Central memory CD8-positive, alpha-beta T cell (primary cell): Measurements from ENCODE around the gene HSPA4L.
A peak's percentile ranks its signal among the peaks of the same experiment; 100 is the strongest.

Source experiments
- ATAC-seq: fragments of 150-1000 bp; cut with Tn5 transposase; replicated peaks from 2 replicates; pipeline ENCODE4 v1.10.0; 2022; ENCODE audit warnings: mild to moderate bottlenecking, moderate FRiP score, moderate number of reproducible peaks; ENCODE audit not compliant: poor library complexity, severe bottlenecking; ENCODE audit errors: extremely low read depth
- DNase-seq, 2 donors: peaks; one replicate each; pipeline ENCODE4 v3.0.0; 2021; ENCODE audit warnings: low spot score in 2 of 2
- H3K27ac Mint-ChIP-seq: one replicate; pipeline ENCODE4 v1.8.0; 2022; ENCODE audit warnings: low read depth, mild to moderate bottlenecking, moderate library complexity, mixed read lengths
- H3K27me3 Mint-ChIP-seq: one replicate; pipeline ENCODE4 v1.8.0; 2022; ENCODE audit warnings: mixed read lengths
- H3K36me3 Mint-ChIP-seq: one replicate; pipeline ENCODE4 v1.8.0; 2022; ENCODE audit warnings: mild to moderate bottlenecking, moderate library complexity, mixed read lengths; ENCODE audit not compliant: insufficient read depth
- H3K4me1 Mint-ChIP-seq: one replicate; pipeline ENCODE4 v1.8.0; 2022; ENCODE audit warnings: mixed read lengths
- H3K4me3 Mint-ChIP-seq: one replicate; pipeline ENCODE4 v1.8.0; 2022; ENCODE audit warnings: mild to moderate bottlenecking, moderate library complexity, mixed read lengths
- H3K9me3 Mint-ChIP-seq: one replicate; pipeline ENCODE4 v1.8.0; 2022; ENCODE audit warnings: mixed read lengths

The HSPA4L gene

DNA sequence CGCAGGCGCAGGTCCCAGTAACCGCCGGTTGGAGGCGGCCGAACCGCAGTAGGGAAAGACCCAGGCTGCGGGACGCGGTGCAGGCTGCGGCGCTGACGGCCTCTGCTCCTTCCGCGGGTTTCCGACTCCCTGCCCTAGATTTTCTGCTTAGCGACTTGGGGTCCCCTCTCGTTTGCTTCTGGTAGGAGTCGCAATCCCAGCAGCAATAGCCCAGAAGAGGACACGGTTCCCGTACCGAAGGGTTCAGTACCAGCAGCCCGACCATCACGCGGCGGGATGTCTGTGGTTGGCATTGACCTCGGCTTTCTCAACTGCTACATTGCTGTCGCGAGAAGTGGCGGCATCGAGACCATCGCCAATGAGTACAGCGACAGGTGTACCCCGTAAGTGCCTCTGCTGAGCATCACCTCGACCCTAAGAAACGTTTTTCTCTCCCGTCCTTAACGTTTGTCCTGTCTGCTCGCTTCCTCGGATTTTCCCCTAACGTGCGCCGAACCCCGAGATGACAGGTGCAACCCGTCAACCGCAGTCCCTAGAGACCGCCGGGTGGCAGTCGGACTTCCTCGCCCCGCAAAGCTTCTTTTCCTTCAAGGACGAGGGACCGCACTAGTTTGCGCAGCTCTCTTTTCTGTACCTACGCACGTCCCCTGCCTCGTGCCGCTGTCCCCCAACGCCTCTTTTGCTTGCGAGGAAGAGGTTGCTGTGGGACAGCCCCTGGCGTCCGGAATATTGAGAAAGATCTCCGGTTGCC, at the start of gene HSPA4L:
Gene HSPA4L (plus strand): TSS at position 48 of the 751 bp plus-strand sequence. CDS start 229 bp downstream, at position 277.
- Mint-ChIP-seq H3K27ac (peak within 1 kb of the TSS; percentile 50), H3K27me3 (peaks cover 70% of the 10 kb centered on the region), H3K4me3 (peak within 1 kb of the TSS; percentile 77), H3K9me3 (no peaks in the 10 kb centered on the region), H3K36me3 (peaks cover 4% of the 10 kb centered on the region), H3K4me1 (peaks cover 18% of the 10 kb centered on the region)
- DNase-seq (no peak), ATAC-seq (peak; percentile 31)

DNA sequence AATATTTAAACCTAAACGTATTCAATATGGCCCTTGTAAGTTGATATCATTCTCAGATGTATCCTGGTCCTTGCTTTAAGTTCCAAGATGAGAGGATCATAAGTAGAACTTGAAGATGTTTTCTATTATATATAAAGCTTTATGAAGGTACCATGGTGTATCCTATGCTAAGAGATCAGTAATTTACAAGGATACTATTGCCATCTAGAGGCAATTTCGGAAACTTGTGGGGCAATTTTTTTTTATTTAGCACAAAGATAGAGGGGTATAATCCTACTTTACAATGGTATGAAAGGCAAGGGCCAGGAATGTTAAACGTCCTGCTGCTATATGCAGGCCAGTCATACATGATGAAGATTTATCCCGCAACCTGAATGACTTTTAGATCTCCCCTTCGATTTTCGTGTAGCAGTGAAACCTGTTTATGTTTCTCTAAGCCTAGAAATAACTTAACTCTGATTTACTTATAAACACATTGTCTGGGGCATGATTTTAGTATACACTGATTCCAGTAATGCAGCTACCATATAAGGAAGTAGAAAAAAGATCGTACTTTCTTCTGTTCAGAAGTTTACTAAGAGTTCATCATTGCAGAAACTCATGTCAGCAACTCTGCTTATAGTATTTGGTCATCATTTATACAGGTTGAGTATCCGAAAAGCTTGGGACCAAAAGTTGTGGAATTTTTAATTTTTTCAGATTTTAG, 49.3 kb upstream of the HSPA4L start:
- no peaks in the 10 kb centered on the region for H3K27me3 Mint-ChIP-seq
- H3K9me3 Mint-ChIP-seq: no peaks in the 10 kb centered on the region
- ATAC-seq (no peak), DNase-seq (no peak)
- H3K4me1 Mint-ChIP-seq: no peaks in the 10 kb centered on the region
- H3K4me3 Mint-ChIP-seq: no peak overlapping the region
- H3K36me3 Mint-ChIP-seq: no peaks in the 10 kb centered on the region
- no peak overlapping the region for H3K27ac Mint-ChIP-seq

DNA sequence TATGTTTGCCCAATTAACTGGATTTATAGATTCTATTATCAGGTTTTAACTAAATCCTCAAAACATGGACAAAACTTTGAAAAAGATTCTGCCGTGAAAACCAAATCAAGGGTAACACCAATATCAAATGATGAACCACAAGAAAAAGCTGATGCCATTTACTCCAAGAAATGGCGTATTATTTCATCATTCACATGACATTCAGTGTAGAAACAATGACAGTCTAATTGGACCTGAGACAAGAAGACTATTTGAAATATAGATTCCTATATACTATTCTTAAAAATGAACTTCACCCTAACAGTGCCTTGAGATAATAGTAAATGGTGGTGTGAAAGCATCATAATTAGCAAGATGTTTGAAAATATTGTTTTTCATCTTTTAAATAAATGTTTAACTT, 47.1 kb upstream of the HSPA4L start:
- no peak overlapping the region for H3K27ac Mint-ChIP-seq
- no peaks in the 10 kb centered on the region for H3K27me3 Mint-ChIP-seq
- ATAC-seq: no peak

DNA sequence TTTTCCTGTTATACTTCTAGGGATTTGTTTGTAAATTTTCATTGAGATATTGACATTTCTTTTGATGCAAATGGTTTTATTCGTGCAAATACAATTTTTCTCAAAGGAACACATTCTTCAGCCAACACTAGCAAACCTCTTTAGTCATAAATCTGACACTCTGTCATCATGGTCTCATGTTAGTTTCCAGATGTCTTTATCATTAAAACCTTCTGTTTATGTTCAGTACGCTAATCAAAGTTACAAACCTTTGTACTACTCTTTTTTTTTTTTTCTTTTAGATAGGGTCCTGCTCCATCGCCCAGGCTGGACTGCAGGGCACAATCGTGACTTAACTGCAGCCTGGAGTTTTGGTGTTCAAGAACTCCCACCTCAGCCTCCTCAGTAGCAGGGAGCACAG, 44.8 kb upstream of the HSPA4L start:
- Mint-ChIP-seq H3K27me3 (no peaks in the 10 kb centered on the region), H3K9me3 (no peaks in the 10 kb centered on the region), H3K4me1 (no peaks in the 10 kb centered on the region), H3K36me3 (peaks cover 1% of the 10 kb centered on the region), H3K27ac (no peak overlapping the region), H3K4me3 (no peak overlapping the region)
- ATAC-seq (no peak), DNase-seq (no peak)

More for the DNA sequence above, 47.1 kb upstream of the HSPA4L start:
- Mint-ChIP-seq H3K36me3 (no peaks in the 10 kb centered on the region), H3K9me3 (no peaks in the 10 kb centered on the region), H3K4me3 (no peak overlapping the region), H3K4me1 (no peaks in the 10 kb centered on the region)
- DNase-seq: no peak

DNA sequence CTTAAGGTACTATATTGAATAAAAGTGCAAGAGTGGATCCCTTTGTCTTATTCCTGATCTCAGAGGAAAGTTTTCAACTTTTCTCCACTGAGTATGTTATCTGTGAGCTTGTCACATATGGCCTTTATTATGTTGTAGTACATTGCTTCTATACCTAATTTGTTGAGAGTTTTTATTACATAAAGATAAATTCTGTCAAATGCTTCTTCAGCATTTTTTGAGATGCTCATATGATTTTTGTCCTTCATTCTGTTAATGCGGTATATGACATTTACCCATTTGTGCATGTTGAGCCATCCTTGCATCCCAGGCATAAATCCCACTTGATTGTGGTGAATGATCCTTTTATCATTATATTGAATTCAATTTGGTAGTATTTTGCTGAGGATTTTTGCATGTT, 40.9 kb upstream of the HSPA4L start:
- H3K36me3 Mint-ChIP-seq: peaks cover 1% of the 10 kb centered on the region
- DNase-seq (no peak), ATAC-seq (no peak)
- H3K4me3 Mint-ChIP-seq: no peak overlapping the region
- no peak overlapping the region for H3K27ac Mint-ChIP-seq
- peaks cover 14% of the 10 kb centered on the region for H3K27me3 Mint-ChIP-seq
- H3K9me3 Mint-ChIP-seq: no peaks in the 10 kb centered on the region
- no peaks in the 10 kb centered on the region for H3K4me1 Mint-ChIP-seq

DNA sequence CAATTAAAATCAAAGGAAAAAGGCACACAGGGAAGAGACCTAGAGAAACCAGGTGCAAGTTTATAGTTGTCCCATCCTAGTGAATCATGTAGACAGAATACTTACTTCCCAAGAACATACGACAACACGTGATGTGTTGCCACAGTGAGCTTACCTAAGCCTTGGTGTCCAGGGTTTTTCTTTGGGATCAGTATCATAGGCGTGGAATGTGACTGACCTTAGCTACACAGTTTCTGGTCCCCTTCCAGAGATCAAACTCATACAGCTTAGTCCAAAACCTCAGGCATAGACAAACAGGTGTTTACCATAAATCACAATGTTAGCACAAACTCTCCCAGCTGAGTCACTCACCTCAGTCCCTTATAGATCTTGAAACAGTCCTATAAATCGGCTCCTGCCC, 34.2 kb upstream of the HSPA4L start:
- no peak for ATAC-seq
- Mint-ChIP-seq H3K27ac (no peak overlapping the region), H3K27me3 (peaks cover 36% of the 10 kb centered on the region), H3K36me3 (no peaks in the 10 kb centered on the region), H3K4me1 (no peaks in the 10 kb centered on the region), H3K4me3 (no peak overlapping the region), H3K9me3 (no peaks in the 10 kb centered on the region)
- no peak for DNase-seq

DNA sequence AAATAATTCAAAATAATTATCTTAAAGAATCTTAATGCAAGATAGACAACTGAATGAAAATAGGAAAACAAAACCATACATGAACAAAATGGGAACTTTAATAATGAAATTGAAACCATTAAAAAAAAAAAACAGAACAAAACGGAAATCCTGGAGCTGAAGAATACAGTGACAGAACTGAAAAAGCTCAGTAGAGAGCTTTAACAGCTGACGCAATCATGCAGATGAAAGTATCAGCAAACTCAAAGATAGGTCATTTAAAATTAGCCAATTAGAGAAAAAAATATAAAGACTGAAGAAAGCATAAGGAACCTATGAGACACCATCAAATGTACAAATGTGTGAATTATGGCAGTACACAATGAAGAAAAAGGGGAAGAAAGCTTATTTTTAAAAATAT, 33.2 kb upstream of the HSPA4L start:
- no peak for DNase-seq
- H3K36me3 Mint-ChIP-seq: no peaks in the 10 kb centered on the region
- no peak overlapping the region for H3K4me3 Mint-ChIP-seq
- H3K9me3 Mint-ChIP-seq: no peaks in the 10 kb centered on the region
- no peak overlapping the region for H3K27ac Mint-ChIP-seq
- no peak for ATAC-seq
- H3K4me1 Mint-ChIP-seq: no peaks in the 10 kb centered on the region
- H3K27me3 Mint-ChIP-seq: peaks cover 36% of the 10 kb centered on the region

DNA sequence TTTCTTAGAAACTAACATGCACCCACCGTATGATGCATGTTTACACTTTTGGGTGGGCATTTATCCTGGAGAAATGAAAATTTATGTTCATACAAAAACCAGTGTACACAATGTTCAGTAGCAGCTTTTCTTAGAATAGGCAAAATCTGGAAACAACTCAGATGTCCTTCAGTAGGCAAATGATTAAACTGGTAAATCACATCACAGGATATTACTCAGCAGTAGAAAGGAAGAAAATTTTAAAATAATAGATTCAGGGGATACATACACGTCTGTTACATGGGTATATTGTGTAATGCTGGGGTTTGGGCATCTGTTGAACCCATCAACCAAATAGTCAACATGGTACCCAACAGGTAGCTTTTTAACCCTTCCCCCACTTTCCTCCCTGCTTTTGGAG, 25.2 kb upstream of the HSPA4L start:
- H3K9me3 Mint-ChIP-seq: no peaks in the 10 kb centered on the region
- ATAC-seq: no peak

DNA sequence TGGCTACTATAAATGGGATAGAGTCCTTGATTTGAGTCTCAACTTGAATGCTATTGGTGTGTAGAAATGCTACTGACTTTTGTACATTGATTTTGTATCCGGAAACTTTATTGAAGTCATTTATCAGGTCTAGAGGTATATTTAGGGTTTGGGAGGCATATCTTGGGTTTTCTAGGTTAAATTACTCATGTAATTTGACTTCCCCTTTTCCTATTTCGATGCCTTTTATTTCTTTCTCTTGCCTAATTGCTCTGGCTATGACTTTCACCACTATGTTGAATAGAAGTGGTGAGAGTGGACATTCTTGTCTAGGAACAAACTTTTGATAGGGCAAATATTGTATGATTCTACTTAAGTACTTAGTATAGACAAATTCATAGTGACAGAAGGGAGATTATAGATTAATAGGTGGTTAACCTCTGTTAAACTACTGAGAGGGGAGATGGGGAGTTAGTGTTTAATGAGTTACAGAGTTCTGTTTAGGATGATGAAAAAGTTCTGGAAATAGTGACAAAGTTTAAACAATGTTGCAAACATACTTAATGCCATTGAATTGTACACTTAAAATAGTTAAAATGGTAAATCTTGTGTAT, 22.8 kb upstream of the HSPA4L start:
- H3K4me3 Mint-ChIP-seq: no peak overlapping the region
- H3K9me3 Mint-ChIP-seq: no peaks in the 10 kb centered on the region
- H3K27me3 Mint-ChIP-seq: peaks cover 17% of the 10 kb centered on the region
- ATAC-seq (no peak), DNase-seq (no peak)
- no peak overlapping the region for H3K27ac Mint-ChIP-seq
- H3K4me1 Mint-ChIP-seq: no peaks in the 10 kb centered on the region
- H3K36me3 Mint-ChIP-seq: no peaks in the 10 kb centered on the region

More for the DNA sequence above, 25.2 kb upstream of the HSPA4L start:
- Mint-ChIP-seq H3K36me3 (no peaks in the 10 kb centered on the region), H3K4me1 (no peaks in the 10 kb centered on the region), H3K4me3 (no peak overlapping the region), H3K27me3 (peaks cover 13% of the 10 kb centered on the region), H3K27ac (no peak overlapping the region)
- no peak for DNase-seq

DNA sequence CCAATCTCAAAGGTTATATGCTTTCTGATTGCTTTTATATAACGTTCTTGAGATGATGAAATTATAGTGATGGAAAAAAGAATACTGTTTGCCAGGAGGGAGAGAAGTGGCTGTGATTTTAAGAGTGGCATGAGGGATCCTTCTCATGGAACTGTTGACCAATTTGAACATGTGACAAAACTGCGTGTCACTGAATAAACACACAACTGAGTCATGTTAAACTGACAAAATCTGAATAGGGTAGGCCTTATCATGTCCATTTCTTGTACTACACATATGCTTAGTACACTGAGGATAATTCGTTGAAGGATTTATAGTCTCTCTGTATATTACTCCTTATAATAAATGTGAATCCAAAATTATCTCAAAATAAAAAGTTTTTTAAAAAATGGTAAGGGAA, 22.2 kb upstream of the HSPA4L start:
- no peaks in the 10 kb centered on the region for H3K9me3 Mint-ChIP-seq
- H3K4me3 Mint-ChIP-seq: no peak overlapping the region
- H3K4me1 Mint-ChIP-seq: no peaks in the 10 kb centered on the region
- no peak overlapping the region for H3K27ac Mint-ChIP-seq
- peaks cover 17% of the 10 kb centered on the region for H3K27me3 Mint-ChIP-seq
- no peak for ATAC-seq
- H3K36me3 Mint-ChIP-seq: no peaks in the 10 kb centered on the region
- DNase-seq: no peak

DNA sequence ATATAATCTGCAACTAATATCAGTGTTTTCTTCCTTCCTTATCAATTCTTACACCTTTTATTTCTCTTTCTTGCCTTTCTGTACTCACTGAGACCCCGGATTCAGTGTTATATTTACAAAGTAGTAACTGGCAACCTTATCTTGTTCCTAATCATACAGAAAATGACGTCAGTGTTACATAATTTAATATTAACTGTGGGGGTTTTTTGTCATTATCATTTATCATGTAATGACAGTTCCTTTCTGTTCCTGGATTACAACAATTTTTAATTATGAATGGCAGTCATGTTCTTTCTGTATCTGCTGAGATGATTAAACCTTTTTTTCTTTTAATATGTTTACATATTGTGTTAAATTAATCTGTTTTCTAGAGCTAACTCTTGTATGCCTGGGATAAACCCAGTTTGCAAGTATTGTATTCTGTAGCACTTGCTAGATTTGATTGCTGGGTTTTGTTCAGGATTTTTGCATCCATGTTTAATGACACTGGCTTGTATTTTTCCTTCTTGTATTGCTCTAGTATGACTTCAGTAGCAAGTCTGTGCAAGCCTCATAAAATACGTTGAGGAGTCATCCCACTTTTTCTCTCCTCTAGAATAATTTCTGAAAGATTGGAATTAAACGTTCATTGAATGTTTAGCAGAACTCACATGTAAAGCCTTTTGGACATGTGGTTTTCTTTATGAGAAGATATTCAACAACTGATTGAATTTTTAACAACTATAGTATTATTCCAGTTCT, 10.4 kb upstream of the HSPA4L start:
- peaks cover 63% of the 10 kb centered on the region for H3K27me3 Mint-ChIP-seq
- no peak overlapping the region for H3K4me3 Mint-ChIP-seq
- no peak overlapping the region for H3K27ac Mint-ChIP-seq

DNA sequence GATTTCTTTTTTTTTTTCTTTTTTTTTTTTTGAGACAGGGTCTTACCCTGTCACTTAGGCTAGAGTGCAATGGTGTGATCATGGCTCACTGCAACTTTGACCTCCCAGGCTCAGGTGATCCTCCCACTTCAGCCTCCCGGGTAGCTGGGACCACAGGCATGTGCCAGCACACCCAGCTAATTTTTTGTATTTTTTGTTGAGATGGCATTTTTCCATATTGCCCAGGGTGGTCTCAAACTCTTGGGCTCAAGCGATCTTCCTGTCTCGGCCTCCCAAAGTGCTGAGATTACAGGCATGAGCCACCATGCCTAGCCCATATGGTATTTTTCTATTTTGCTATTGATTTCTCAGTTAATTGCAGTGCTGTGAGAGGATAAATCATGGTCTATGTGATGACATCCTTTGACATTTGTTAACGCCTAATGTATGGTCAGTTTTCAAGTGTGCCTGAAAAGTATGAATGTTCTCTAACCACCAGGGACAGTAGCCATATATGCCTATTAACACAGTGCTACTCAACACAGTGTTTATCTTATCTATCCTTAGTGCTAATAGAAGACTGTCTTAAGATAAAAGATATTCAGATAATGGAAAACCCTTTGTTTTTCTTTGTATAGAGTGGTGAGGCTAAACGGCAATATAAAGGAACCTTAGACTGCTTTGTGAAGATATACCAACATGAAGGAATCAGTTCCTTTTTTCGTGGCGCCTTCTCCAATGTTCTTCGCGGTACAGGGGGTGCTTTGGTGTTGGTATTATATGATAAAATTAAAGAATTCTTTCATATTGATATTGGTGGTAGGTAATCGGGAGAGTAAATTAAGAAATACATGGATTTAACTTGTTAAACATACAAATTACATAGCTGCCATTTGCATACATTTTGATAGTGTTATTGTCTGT, 9.1 kb upstream of the HSPA4L start:
- Mint-ChIP-seq H3K4me1 (no peaks in the 10 kb centered on the region), H3K27me3 (peaks cover 70% of the 10 kb centered on the region), H3K4me3 (no peak overlapping the region), H3K27ac (no peak overlapping the region), H3K36me3 (peaks cover 3% of the 10 kb centered on the region), H3K9me3 (no peaks in the 10 kb centered on the region)
- ATAC-seq (no peak), DNase-seq (no peak)

More for the DNA sequence above, 10.4 kb upstream of the HSPA4L start:
- Mint-ChIP-seq H3K9me3 (no peaks in the 10 kb centered on the region), H3K36me3 (peaks cover 3% of the 10 kb centered on the region), H3K4me1 (no peaks in the 10 kb centered on the region)
- ATAC-seq (no peak), DNase-seq (no peak)
